Activated CD8-positive, alpha-beta T cell treated with anti-CD3 and anti-CD28 coated beads, Interleukin-2, amount 10 ng/mL, durations not matched to agents 7 days and 5 days (primary cell): ENCODE measurements around the gene VTI1A. TPM values are rescaled to one million over a fixed set of nuclear protein-coding genes. Genes with fewer than 3 reads are reported as not detected.
A peak's percentile ranks its signal among the peaks of the same experiment; 100 is the strongest.
"Not testable (repeated sequence)": the region's sequence is repeated elsewhere in the genome, so short reads cannot be mapped to it uniquely, and the experiment has no call there.

Experiments
- ATAC-seq: fragments of 150-1000 bp; cut with Tn5 transposase; one replicate; pipeline ENCODE4 v1.10.0; 2021; ENCODE audit warnings: moderate library complexity
- CTCF ChIA-PET: fragments of 350-600 bp; sonication (Branson Sonifier 250); formaldehyde crosslinking; loops from one replicate; lab custom pipeline; 2021; ENCODE audit warnings: antibody characterized with exemption; lab: Charles Lee
- POLR2A ChIA-PET: fragments of 350-600 bp; sonication (Branson Sonifier 250); formaldehyde crosslinking; loops from one replicate; lab custom pipeline; 2021; ENCODE audit warnings: antibody characterized with exemption; lab: Charles Lee
- DNase-seq: peaks from one replicate; pipeline ENCODE4 v3.0.0-alpha.2; 2020
- H3K27ac Mint-ChIP-seq: one replicate; pipeline ENCODE4 v1.8.0; 2021; ENCODE audit warnings: mild to moderate bottlenecking, mixed read lengths
- H3K27me3 Mint-ChIP-seq: one replicate; pipeline ENCODE4 v1.8.0; 2021; ENCODE audit warnings: low read depth, mixed read lengths
- H3K36me3 Mint-ChIP-seq: one replicate; pipeline ENCODE4 v1.8.0; 2021; ENCODE audit warnings: low read depth, mixed read lengths
- H3K4me1 Mint-ChIP-seq: one replicate; pipeline ENCODE4 v1.8.0; 2021; ENCODE audit warnings: low read depth, mixed read lengths
- H3K4me3 Mint-ChIP-seq: one replicate; pipeline ENCODE4 v1.8.0; 2021; ENCODE audit warnings: mild to moderate bottlenecking, mixed read lengths
- H3K9me3 Mint-ChIP-seq: one replicate; pipeline ENCODE4 v1.8.0; 2022; ENCODE audit warnings: mixed read lengths; ENCODE audit not compliant: insufficient read depth
- total RNA-seq, 2 experiments: library from RNA; stranded (reverse); gene quantifications; one replicate each; pipeline ENCODE4 v1.2.3, GENCODE V29; 2021

The VTI1A gene
- total RNA-seq = 10 to 100 TPM; 40.2 to 43.7 TPM

- ATAC-seq (peak; percentile 94), DNase-seq (peak; percentile 89)
- POLR2A ChIA-PET = interaction anchor here (0.6 to 3.2 kb wide), 17 partner anchors 9 to 647 kb away, joined by 3 to 37 read pairs (median 5); partner anchors contain the start of genes ACSL5 and GPAM
- Mint-ChIP-seq H3K36me3 (peaks cover 42% of the 10 kb centered on the region), H3K4me3 (peak within 1 kb of the TSS; percentile 89), H3K27me3 (no peaks in the 10 kb centered on the region), H3K9me3 (no peaks in the 10 kb centered on the region), H3K27ac (peak within 1 kb of the TSS; percentile 96), H3K4me1 (peaks cover 40% of the 10 kb centered on the region)
- CTCF ChIA-PET = interaction anchor here (0.7 to 1.8 kb wide), 9 partner anchors 10 to 309 kb away, joined by 3 to 8 read pairs (median 3); partner anchors contain the start of genes ACSL5 and GPAM
Observed at GRCh38 chr10:112446855-112447619, at the start of gene VTI1A, which contains the start of gene ZDHHC6. Gene VTI1A (plus strand): TSS chr10:112447215. CDS start chr10:112447374, 159 bp downstream. Gene ZDHHC6 (minus strand): TSS chr10:112446914. CDS start chr10:112445436, 1,478 bp downstream.

GRCh38 chr10:112397592-112397991, 49.4 kb upstream of the VTI1A start:
- ChIA-PET CTCF (no interaction called here), POLR2A (no interaction called here)
- DNase-seq (no peak), ATAC-seq (no peak)
- Mint-ChIP-seq H3K36me3 (peaks cover 15% of the 10 kb centered on the region), H3K4me1 (peaks cover 3% of the 10 kb centered on the region), H3K4me3 (no peak overlapping the region), H3K27me3 (no peaks in the 10 kb centered on the region), H3K27ac (no peak overlapping the region), H3K9me3 (no peaks in the 10 kb centered on the region)

GRCh38 chr10:112402917-112403316, 44.1 kb upstream of the VTI1A start:
- Mint-ChIP-seq H3K27me3 (no peaks in the 10 kb centered on the region), H3K9me3 (no peaks in the 10 kb centered on the region), H3K36me3 (peaks cover 54% of the 10 kb centered on the region), H3K4me3 (no peak overlapping the region), H3K4me1 (no peaks in the 10 kb centered on the region), H3K27ac (no peak overlapping the region)
- ChIA-PET POLR2A (no interaction called here), CTCF (no interaction called here)
- ATAC-seq (no peak), DNase-seq (no peak)

GRCh38 chr10:112404617-112405016, 42.4 kb upstream of the VTI1A start:
- no peak overlapping the region for H3K4me3 Mint-ChIP-seq
- ChIA-PET POLR2A (interaction anchor here (0.5 kb wide), 1 partner anchor 182 kb away, joined by 3 read pairs; no protein-coding TSS in a partner anchor), CTCF (no interaction called here)
- H3K9me3 Mint-ChIP-seq = no peaks in the 10 kb centered on the region
- DNase-seq (no peak), ATAC-seq (no peak)
- H3K27ac Mint-ChIP-seq = no peak overlapping the region
- peaks cover 59% of the 10 kb centered on the region for H3K36me3 Mint-ChIP-seq
- no peaks in the 10 kb centered on the region for H3K27me3 Mint-ChIP-seq
- no peaks in the 10 kb centered on the region for H3K4me1 Mint-ChIP-seq

- H3K27me3 Mint-ChIP-seq, H3K9me3 Mint-ChIP-seq, CTCF ChIA-PET, POLR2A ChIA-PET, H3K4me3 Mint-ChIP-seq, ATAC-seq, DNase-seq, H3K4me1 Mint-ChIP-seq, H3K27ac Mint-ChIP-seq: not testable (repeated sequence)
- H3K36me3 Mint-ChIP-seq = peaks cover 61% of the 10 kb centered on the region
Observed at GRCh38 chr10:112406806-112407205, 40.2 kb upstream of the VTI1A start.

- Mint-ChIP-seq H3K9me3 (no peaks in the 10 kb centered on the region), H3K36me3 (peaks cover 61% of the 10 kb centered on the region), H3K4me3 (no peak overlapping the region), H3K27ac (no peak overlapping the region), H3K4me1 (no peaks in the 10 kb centered on the region), H3K27me3 (no peaks in the 10 kb centered on the region)
- DNase-seq (no peak), ATAC-seq (no peak)
- ChIA-PET POLR2A (no interaction called here), CTCF (interaction anchor here (0.6 kb wide), 1 partner anchor 412 kb away, joined by 3 read pairs; no protein-coding TSS in a partner anchor)
Observed at GRCh38 chr10:112407696-112408095, 39.3 kb upstream of the VTI1A start.

- ATAC-seq (no peak), DNase-seq (no peak)
- peaks cover 59% of the 10 kb centered on the region for H3K36me3 Mint-ChIP-seq
- no peaks in the 10 kb centered on the region for H3K27me3 Mint-ChIP-seq
- ChIA-PET CTCF (no interaction called here), POLR2A (interaction anchor here (0.8 kb wide), 1 partner anchor 16 kb away, joined by 3 read pairs; no protein-coding TSS in a partner anchor)
- no peaks in the 10 kb centered on the region for H3K9me3 Mint-ChIP-seq
- no peak overlapping the region for H3K27ac Mint-ChIP-seq
- H3K4me3 Mint-ChIP-seq = no peak overlapping the region
- H3K4me1 Mint-ChIP-seq = no peaks in the 10 kb centered on the region
Observed at GRCh38 chr10:112409299-112409698, 37.7 kb upstream of the VTI1A start.

- Mint-ChIP-seq H3K27me3 (no peaks in the 10 kb centered on the region), H3K27ac (no peak overlapping the region), H3K4me3 (no peak overlapping the region), H3K9me3 (no peaks in the 10 kb centered on the region), H3K4me1 (no peaks in the 10 kb centered on the region), H3K36me3 (peaks cover 58% of the 10 kb centered on the region)
- ATAC-seq (no peak), DNase-seq (no peak)
- POLR2A ChIA-PET = no interaction called here
- CTCF ChIA-PET = no interaction called here
Observed at GRCh38 chr10:112409755-112410154, 37.3 kb upstream of the VTI1A start.

GRCh38 chr10:112412696-112413095, 34.3 kb upstream of the VTI1A start:
- no peak for DNase-seq
- Mint-ChIP-seq H3K4me1 (no peaks in the 10 kb centered on the region), H3K27ac (no peak overlapping the region), H3K36me3 (peaks cover 52% of the 10 kb centered on the region), H3K9me3 (no peaks in the 10 kb centered on the region), H3K4me3 (no peak overlapping the region), H3K27me3 (no peaks in the 10 kb centered on the region)
- CTCF ChIA-PET = no interaction called here
- POLR2A ChIA-PET = no interaction called here
- no peak for ATAC-seq

- ATAC-seq (no peak), DNase-seq (no peak)
- ChIA-PET CTCF (interaction anchor here (1.3 kb wide), 1 partner anchor 13 kb away, joined by 3 read pairs; no protein-coding TSS in a partner anchor), POLR2A (no interaction called here)
- Mint-ChIP-seq H3K4me1 (no peaks in the 10 kb centered on the region), H3K36me3 (peaks cover 42% of the 10 kb centered on the region), H3K4me3 (no peak overlapping the region), H3K27ac (no peak overlapping the region), H3K27me3 (no peaks in the 10 kb centered on the region), H3K9me3 (no peaks in the 10 kb centered on the region)
Observed at GRCh38 chr10:112421731-112422130, 25.3 kb upstream of the VTI1A start.

- ChIA-PET POLR2A (interaction anchor here (0.6 to 1.3 kb wide), 2 partner anchors 16 to 23 kb away, joined by 3 to 6 read pairs; partner anchors contain the start of gene VTI1A), CTCF (interaction anchor here (1.3 to 2.3 kb wide), 5 partner anchors 8 to 49 kb away, joined by 3 to 6 read pairs (median 5); no protein-coding TSS in a partner anchor)
- H3K36me3 Mint-ChIP-seq = peaks cover 48% of the 10 kb centered on the region
- H3K4me3 Mint-ChIP-seq = no peak overlapping the region
- DNase-seq (no peak), ATAC-seq (no peak)
- no peaks in the 10 kb centered on the region for H3K27me3 Mint-ChIP-seq
- H3K27ac Mint-ChIP-seq = no peak overlapping the region
- H3K9me3 Mint-ChIP-seq = no peaks in the 10 kb centered on the region
- no peaks in the 10 kb centered on the region for H3K4me1 Mint-ChIP-seq
Observed at GRCh38 chr10:112424651-112425050, 22.4 kb upstream of the VTI1A start.

- ATAC-seq = no peak
- no peaks in the 10 kb centered on the region for H3K27me3 Mint-ChIP-seq
Observed at GRCh38 chr10:112426111-112426510, 20.9 kb upstream of the VTI1A start.

More at GRCh38 chr10:112426111-112426510, 20.9 kb upstream of the VTI1A start:
- CTCF ChIA-PET = interaction anchor here (1.0 to 2.3 kb wide), 10 partner anchors 9 to 123 kb away, joined by 3 to 7 read pairs (median 4); partner anchors contain the start of genes VTI1A and ZDHHC6
- DNase-seq = no peak
- H3K4me3 Mint-ChIP-seq = no peak overlapping the region
- H3K9me3 Mint-ChIP-seq = no peaks in the 10 kb centered on the region
- H3K36me3 Mint-ChIP-seq = peaks cover 51% of the 10 kb centered on the region
- H3K4me1 Mint-ChIP-seq = no peaks in the 10 kb centered on the region
- H3K27ac Mint-ChIP-seq = peak overlapping the region; percentile 48
- POLR2A ChIA-PET = interaction anchor here (1.3 kb wide), 1 partner anchor 21 kb away, joined by 6 read pairs; the partner anchor contains the start of gene VTI1A
